GM12874 (cell line): ENCODE results near the gene CACNA1C.

Source experiments
- TF ChIP-seq, protein P1 (sequence below): IDR thresholded peaks from 2 replicates; pipeline ENCODE4 v1.5.1; 2011; ENCODE audit warnings: low read depth, mild to moderate bottlenecking, control low read depth, low read length, moderate library complexity; ENCODE audit not compliant: insufficient read depth

The CACNA1C gene

DNA sequence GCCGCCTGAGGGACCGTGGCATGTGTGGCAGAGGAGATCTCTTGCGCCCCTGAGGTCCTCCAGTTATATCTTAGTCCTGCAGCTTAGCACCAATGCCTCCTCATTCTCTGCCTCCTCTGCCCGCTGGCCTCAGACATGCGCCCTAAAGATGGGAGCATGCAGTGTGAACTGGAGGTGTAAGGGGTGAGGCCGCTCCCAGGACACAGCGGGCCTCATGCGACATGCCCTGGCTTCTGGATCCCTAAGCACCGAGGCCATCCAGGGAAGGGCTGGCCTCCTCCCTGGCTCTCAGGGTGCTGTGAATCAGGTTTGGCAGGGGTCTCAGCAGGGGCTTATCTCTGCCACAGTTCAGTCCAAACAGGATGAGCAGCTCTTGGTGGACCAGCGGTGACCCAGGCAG, 86.9 kb downstream of the CACNA1C start:
- TF ChIP-seq, protein P1, sequence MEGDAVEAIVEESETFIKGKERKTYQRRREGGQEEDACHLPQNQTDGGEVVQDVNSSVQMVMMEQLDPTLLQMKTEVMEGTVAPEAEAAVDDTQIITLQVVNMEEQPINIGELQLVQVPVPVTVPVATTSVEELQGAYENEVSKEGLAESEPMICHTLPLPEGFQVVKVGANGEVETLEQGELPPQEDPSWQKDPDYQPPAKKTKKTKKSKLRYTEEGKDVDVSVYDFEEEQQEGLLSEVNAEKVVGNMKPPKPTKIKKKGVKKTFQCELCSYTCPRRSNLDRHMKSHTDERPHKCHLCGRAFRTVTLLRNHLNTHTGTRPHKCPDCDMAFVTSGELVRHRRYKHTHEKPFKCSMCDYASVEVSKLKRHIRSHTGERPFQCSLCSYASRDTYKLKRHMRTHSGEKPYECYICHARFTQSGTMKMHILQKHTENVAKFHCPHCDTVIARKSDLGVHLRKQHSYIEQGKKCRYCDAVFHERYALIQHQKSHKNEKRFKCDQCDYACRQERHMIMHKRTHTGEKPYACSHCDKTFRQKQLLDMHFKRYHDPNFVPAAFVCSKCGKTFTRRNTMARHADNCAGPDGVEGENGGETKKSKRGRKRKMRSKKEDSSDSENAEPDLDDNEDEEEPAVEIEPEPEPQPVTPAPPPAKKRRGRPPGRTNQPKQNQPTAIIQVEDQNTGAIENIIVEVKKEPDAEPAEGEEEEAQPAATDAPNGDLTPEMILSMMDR, result no peak

DNA sequence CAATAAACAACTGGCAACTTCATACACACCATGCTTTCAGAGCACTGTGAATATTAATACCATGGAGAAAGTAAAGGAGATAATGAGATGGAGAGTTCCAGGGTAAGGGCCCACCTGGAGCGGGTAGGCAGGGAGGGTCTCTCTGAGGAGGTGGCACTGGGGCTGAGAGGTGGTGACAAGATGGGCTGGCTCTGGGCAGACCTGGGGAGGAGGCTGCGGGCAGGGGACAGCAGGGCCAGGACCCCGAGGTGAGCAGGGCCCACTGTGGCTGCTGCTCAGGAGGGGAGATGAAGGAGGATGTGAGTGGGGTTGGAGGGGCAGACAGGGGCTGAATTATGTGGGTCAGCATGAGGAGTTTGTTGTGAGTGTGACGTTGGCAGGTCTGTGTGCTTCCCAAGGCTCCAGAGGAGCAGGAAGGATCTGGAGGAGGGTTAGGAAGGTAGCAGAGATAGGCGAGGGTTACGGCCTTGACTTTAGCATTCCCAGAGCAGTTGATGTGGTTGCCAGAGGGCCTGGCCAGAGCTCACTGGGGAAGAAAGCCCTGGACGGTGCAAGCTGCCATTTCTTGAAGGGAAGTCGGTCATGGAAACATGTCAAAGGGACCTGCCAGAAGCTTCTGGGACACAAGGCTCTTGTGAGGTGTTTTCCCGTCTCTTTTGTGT, 88.2 kb downstream of the CACNA1C start:
- TF ChIP-seq, protein P1, result no peak

DNA sequence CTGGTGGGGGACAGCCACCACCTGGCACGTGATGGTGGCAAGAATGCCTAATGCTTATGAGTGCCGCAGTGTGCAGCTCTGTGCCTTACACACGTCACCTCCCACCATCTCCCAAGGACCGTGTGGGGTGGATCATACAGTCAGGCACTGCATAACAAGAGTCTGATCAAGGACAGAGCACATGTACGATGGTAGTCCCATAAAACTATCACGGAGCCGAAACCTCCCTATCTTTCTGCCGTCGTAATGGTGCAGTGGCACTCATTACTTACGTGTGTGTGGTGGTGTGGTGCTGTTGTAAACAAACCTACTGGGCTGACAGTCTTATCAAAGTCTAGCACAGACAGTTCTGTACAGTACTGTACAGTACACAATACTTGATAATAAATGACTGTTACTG, 89.3 kb downstream of the CACNA1C start:
- TF ChIP-seq, protein P1, result no peak

DNA sequence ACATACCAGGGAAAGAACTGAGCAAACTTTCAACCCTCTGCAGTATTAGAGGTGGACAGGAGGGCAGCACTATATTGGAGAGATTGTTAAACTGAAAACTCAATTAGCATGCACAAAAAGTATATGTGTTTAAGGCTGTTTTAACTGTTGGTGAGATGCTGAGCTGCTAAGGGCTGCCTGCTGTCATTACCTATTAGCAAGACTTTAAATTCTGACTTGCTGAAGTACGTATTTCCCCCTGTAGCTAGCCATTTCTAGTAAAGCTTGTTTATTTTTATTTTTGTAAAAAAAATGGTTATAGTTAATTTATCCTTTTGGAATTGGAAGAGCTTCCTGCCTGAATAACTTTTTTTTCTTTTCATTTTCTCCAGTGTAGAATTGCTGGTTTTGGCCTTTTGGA, 92.2 kb downstream of the CACNA1C start:
- TF ChIP-seq, protein P1, result no peak

DNA sequence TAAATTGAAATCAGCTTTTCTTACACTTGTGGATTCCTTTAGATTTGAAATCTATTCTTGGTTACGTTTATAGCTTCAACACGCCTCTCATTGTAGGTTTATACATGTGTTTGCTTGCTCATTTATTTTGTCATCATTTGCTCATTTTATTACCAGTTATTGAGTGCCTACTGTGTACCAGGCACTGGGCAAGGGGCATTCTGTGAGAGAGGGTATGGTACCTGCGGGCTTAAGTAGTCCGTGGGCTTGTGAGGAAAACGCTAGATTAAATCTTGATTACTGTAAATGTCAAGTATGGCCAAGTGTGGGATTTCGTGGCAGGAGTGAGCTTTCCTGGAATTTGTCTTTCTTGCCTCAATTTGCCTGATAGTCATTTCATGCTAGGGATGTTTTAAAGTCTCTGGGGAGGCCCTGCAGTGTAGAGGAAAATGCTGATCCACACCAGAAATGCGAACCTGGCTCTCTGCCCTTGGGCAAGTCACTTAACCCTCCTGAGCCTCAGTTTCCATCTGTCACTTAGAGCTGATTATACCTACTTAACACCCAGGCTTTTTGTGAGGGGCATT, 92.7 kb downstream of the CACNA1C start:
- TF ChIP-seq, protein P1, result no peak

DNA sequence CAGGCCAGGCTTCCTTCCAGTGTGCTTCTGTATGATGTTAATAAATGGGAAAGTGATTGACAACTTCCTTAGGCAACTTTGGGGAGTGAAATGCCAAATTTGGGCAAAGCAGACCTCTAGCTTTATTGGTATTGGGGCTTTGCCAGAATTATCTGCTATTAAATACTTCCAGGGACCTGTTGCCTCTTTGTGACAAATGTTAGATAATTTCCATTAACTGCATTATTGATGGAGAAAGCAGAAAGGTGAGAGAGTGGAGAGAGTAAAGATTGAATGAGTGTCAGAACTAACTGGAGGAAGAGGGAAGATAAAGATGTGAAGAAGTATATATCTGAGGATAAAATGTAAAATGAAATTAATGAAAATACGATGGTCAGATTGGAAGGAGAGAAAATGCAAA, 94.5 kb downstream of the CACNA1C start:
- TF ChIP-seq, protein P1, result no peak

DNA sequence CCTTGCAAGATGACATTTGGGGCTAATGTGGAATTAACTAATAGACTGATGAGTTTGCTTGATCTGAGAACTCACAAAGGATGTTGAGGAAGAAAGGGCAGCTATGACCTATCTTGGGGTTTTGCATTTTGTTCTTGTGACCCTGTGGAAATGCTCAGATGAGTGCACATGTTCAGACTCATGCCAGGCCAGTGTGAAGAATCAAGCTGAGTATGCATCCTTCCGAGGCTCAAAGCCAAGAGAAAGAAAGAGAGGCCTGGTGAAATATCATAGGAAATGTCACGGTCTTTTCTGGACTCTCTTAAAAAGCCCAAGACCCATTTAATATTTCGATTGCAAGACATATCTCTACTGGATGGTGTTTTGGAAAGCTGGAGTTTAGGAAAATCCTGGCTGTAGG, 96.3 kb downstream of the CACNA1C start:
- TF ChIP-seq, protein P1, result no peak
